ENCODE measurements around the gene ENPP5. TPM values are rescaled to one million over a fixed set of nuclear protein-coding genes. Genes with fewer than 3 reads are reported as not detected.

The ENPP5 gene
- total RNA-seq, 4 donors from 2014 or later = 0.73 to 8.1 TPM; not detected in 2

DNA sequence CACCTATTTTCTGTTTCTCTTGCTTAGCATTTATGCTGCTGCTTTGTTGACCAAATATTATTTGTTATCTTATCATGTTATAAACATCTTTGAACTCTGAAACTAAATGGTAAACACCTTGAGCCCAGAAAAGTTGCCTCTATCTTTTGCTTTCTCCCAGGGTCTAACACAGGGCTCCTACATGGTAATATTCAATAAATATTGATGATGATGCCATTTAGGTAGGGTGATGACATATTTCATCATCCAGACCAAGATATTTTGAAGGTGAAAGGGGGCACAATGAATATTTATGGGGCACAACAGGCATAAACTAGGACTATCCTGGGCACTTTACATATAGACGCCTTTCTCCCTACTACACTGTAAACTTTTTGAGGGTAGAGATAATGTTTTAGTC lies 52.6 kb downstream of the ENPP5 start:
- Histone ChIP-seq H3K36me3 (no peaks in the 10 kb centered on the region), H3K27ac (no peak overlapping the region), H3K27me3 (no peaks in the 10 kb centered on the region), H3K4me1 (no peaks in the 10 kb centered on the region), H3K4me3 (no peak overlapping the region), H3K9me3 (no peaks in the 10 kb centered on the region)
- TF ChIP-seq, protein P1, sequence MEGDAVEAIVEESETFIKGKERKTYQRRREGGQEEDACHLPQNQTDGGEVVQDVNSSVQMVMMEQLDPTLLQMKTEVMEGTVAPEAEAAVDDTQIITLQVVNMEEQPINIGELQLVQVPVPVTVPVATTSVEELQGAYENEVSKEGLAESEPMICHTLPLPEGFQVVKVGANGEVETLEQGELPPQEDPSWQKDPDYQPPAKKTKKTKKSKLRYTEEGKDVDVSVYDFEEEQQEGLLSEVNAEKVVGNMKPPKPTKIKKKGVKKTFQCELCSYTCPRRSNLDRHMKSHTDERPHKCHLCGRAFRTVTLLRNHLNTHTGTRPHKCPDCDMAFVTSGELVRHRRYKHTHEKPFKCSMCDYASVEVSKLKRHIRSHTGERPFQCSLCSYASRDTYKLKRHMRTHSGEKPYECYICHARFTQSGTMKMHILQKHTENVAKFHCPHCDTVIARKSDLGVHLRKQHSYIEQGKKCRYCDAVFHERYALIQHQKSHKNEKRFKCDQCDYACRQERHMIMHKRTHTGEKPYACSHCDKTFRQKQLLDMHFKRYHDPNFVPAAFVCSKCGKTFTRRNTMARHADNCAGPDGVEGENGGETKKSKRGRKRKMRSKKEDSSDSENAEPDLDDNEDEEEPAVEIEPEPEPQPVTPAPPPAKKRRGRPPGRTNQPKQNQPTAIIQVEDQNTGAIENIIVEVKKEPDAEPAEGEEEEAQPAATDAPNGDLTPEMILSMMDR (IDR thresholded peaks at IDR 0.05) = no peak
- no peak for TF ChIP-seq POLR2A (IDR thresholded peaks at IDR 0.05)
- intact Hi-C loops (cut with DNase I; ENCODE audit: low total_unique reads) = no loop called here
- no peak for DNase-seq

DNA sequence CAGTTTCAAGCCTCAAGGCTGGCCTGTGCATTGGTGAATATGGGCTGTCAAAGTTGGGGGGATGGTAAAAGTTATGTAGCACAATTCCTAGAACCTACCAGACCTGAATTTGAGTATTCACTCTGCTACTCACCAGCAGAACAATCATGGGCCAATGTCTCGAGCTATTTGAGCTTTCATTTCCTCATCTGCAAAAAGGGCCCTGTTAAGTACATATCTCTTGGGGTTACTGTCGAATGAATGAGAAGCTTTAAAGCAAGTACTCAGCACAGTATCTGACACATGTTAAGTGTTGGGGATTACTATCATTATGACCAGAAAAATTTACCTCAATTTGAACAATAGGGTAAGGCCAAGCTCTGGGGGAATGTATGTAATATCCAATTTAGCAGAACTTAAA lies 54.5 kb downstream of the ENPP5 start:
- Histone ChIP-seq H3K36me3 (no peaks in the 10 kb centered on the region), H3K27ac (no peak overlapping the region), H3K4me1 (no peaks in the 10 kb centered on the region), H3K9me3 (no peaks in the 10 kb centered on the region), H3K27me3 (no peaks in the 10 kb centered on the region), H3K4me3 (no peak overlapping the region)
- TF ChIP-seq, protein P1 (IDR thresholded peaks at IDR 0.05) = no peak
- TF ChIP-seq POLR2A (IDR thresholded peaks at IDR 0.05) = no peak
- intact Hi-C loops (cut with DNase I; ENCODE audit: low total_unique reads) = no loop called here
- DNase-seq = no peak

DNA sequence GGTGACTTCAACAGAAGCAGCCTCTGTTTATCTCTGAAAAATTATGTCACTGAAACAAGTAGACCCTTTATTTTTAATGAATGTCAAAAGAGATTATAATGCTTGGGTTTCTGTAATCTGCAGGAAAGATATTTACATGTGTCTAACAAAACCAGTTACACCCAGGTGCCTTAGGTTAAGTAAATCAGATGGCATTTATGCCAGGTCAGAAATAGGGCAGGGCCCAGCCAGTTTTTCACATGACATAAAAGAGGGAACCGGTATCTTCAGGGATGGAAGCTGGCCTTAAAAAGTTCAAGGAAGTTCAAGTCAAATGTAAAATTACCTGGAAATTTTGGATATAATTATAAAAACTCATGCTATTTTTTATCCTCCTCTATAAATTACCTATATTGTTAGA lies 55.1 kb downstream of the ENPP5 start:
- Histone ChIP-seq H3K4me3 (no peak overlapping the region), H3K4me1 (no peaks in the 10 kb centered on the region), H3K27me3 (no peaks in the 10 kb centered on the region), H3K27ac (no peak overlapping the region), H3K36me3 (no peaks in the 10 kb centered on the region), H3K9me3 (no peaks in the 10 kb centered on the region)
- intact Hi-C loops (cut with DNase I; ENCODE audit: low total_unique reads) = no loop called here
- DNase-seq = no peak
- TF ChIP-seq POLR2A (IDR thresholded peaks at IDR 0.05) = no peak
- TF ChIP-seq, protein P1 (IDR thresholded peaks at IDR 0.05) = no peak

DNA sequence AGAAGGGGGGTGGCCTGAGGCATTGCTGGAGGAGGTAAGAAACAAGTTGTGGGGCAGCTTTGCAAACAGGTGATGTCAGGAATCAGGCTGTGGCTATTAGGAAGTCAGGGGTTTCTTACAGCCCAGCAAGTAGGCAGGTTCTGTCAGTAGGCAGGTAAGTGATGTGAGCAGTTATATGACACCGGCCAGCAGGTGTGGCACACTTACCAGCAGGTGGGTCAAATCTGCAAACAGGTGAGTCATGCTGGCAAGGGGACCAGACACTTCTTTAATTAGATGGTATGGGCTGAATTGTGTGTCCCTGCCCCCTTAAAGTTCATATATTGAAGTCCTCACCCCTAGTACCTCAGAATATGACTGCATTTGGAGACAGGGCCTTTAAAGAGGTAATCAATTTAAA lies 57.4 kb downstream of the ENPP5 start:
- H3K4me3 ChIP-seq = no peak overlapping the region
- no peak overlapping the region for H3K27ac ChIP-seq
- H3K9me3 ChIP-seq = no peaks in the 10 kb centered on the region
- H3K36me3 ChIP-seq = no peaks in the 10 kb centered on the region
- no peak for TF ChIP-seq POLR2A (IDR thresholded peaks at IDR 0.05)
- TF ChIP-seq, protein P1 (IDR thresholded peaks at IDR 0.05) = no peak
- no peaks in the 10 kb centered on the region for H3K4me1 ChIP-seq
- DNase-seq = no peak
- H3K27me3 ChIP-seq = no peaks in the 10 kb centered on the region
- intact Hi-C loops (cut with DNase I; ENCODE audit: low total_unique reads) = no loop called here

Other genes with a start within 250 kb of the ENPP5 start
- 1 to 10 TPM in 3 of 4 donors, under 1 TPM in 1; under 0.01 to 5.1 (median 1.5) TPM for gene CLIC5, start 155.1 kb downstream of the ENPP5 start, total RNA-seq
- 1 to 10 TPM; 1.3 to 9.1 (median 7.5) TPM for gene ENPP4, start 41.0 kb downstream of the ENPP5 start, total RNA-seq

Data from uterus (tissue), 4 donors.